T-cell (primary cell): ENCODE results near the gene ACIN1. TPM values are rescaled to one million over a fixed set of nuclear protein-coding genes. Genes with fewer than 3 reads are reported as not detected.

ENCODE experiments used
- ATAC-seq, 4 experiments: fragments of 200-7000 bp in 3 of 4; fragments of 150-1000 bp in 1 of 4; cut with Tn5 transposase; replicated peaks in 1 of 4; 1 replicate in 3 of 4; 2 replicates in 1 of 4; pipeline ENCODE4 v1.10.0; 2021; ENCODE audit warnings: moderate library complexity in 3 of 4, mild to moderate bottlenecking in 2 of 4, moderate number of reproducible peaks in 1 of 4
- CTCF ChIA-PET, 2 donors: fragments of 300-600 bp; sonication (Branson Sonifier 250); formaldehyde crosslinking; loops; one replicate each; lab custom pipeline; 2022; ENCODE audit warnings: antibody characterized with exemption in 2 of 2; lab: Charles Lee
- POLR2A ChIA-PET, 2 donors: fragments of 300-600 bp; sonication (Branson Sonifier 250); formaldehyde crosslinking; loops; one replicate each; lab custom pipeline; 2022; ENCODE audit warnings: antibody characterized with exemption in 2 of 2; lab: Charles Lee
- DNase-seq, 35 experiments: peaks; one replicate each; pipeline versions ENCODE4 v3.0.0 to v3.0.0-alpha.2; 2013 to 2023
- H3K27ac ChIP-seq: one replicate; pipeline ENCODE4 v1.5.1; 2013; ENCODE audit warnings: low read length
- H3K27me3 ChIP-seq, 2 experiments: replicated peaks in 1 of 2; 1 replicate in 1 of 2; 2 replicates in 1 of 2; pipeline versions ENCODE4 v1.6.1 to v1.7.0; 2013; ENCODE audit warnings: low read length in 1 of 2, mixed read lengths in 1 of 2; ENCODE audit not compliant: control insufficient read depth in 2 of 2, insufficient read depth in 2 of 2; ENCODE audit errors: extremely low read depth in 1 of 2
- H3K36me3 ChIP-seq, 2 donors: 1 replicate in 1 of 2; 2 replicates in 1 of 2; pipeline versions ENCODE4 v1.6.1 to v1.7.0; 2013; ENCODE audit warnings: low read length in 1 of 2; ENCODE audit not compliant: control insufficient read depth in 2 of 2, insufficient read depth in 1 of 2; ENCODE audit errors: extremely low read depth in 1 of 2
- H3K4me1 ChIP-seq, 2 experiments: 1 replicate in 1 of 2; 2 replicates in 1 of 2; pipeline versions ENCODE4 v1.6.1 to v1.7.0; 2013; ENCODE audit warnings: low read length in 2 of 2, mixed read lengths in 1 of 2; ENCODE audit not compliant: insufficient read depth in 2 of 2, control insufficient read depth in 1 of 2; ENCODE audit errors: extremely low read depth in 1 of 2
- H3K4me3 ChIP-seq, 2 donors: 1 replicate in 1 of 2; 2 replicates in 1 of 2; pipeline versions ENCODE4 v1.5.1 to v1.7.0; 2013; ENCODE audit warnings: mild to moderate bottlenecking in 2 of 2, low read length in 1 of 2, moderate library complexity in 1 of 2; ENCODE audit not compliant: control insufficient read depth in 1 of 2; ENCODE audit errors: extremely low read depth in 1 of 2
- H3K9me3 ChIP-seq: 2 replicates; pipeline ENCODE4 v1.7.0; 2013
- H3K27ac Mint-ChIP-seq, 2 donors: one replicate each; pipeline ENCODE4 v1.8.0; 2020 to 2021; ENCODE audit warnings: mild to moderate bottlenecking in 2 of 2, mixed read lengths in 2 of 2
- H3K27me3 Mint-ChIP-seq, 2 donors: one replicate each; pipeline ENCODE4 v1.8.0; 2021 to 2022; ENCODE audit warnings: mixed read lengths in 2 of 2
- H3K36me3 Mint-ChIP-seq: one replicate; pipeline ENCODE4 v1.8.0; 2021; ENCODE audit warnings: mixed read lengths
- H3K4me1 Mint-ChIP-seq, 3 donors: one replicate each; pipeline ENCODE4 v1.8.0; 2020 to 2022; ENCODE audit warnings: mixed read lengths in 3 of 3, mild to moderate bottlenecking in 1 of 3
- H3K4me3 Mint-ChIP-seq, 3 donors: one replicate each; pipeline ENCODE4 v1.8.0; 2020 to 2022; ENCODE audit warnings: mild to moderate bottlenecking in 3 of 3, mixed read lengths in 3 of 3, moderate library complexity in 3 of 3
- H3K9me3 Mint-ChIP-seq, 3 donors: one replicate each; pipeline ENCODE4 v1.8.0; 2020 to 2022; ENCODE audit warnings: mixed read lengths in 3 of 3
- WGBS: methylation state at CpG from one replicate; pipeline ENCODE4 v1.1.5; 2013; ENCODE audit warnings: missing lambda C conversion rate; ENCODE audit not compliant: insufficient coverage; 5-methylcytosine and 5-hydroxymethylcytosine counted together
- total RNA-seq, 35 experiments: library from RNA in 6 of 35; stranded (reverse) in 6 of 35; fragments of 120-200 nt in 1 of 35; gene quantifications; one replicate each; pipeline versions ENCODE4 v1.2.1 to v1.2.4 and lab custom pipeline; 2013 to 2026

The ACIN1 gene
- total RNA-seq (100 to 1,000 TPM; 277 to 326 (median 290) TPM), total RNA-seq (lab: John Stamatoyannopoulos, UW) (173 to 353 (median 281) reads per million in 29 experiments)
- total RNA-seq (2013): 133 TPM

GRCh38 chr14:23094666-23095195 lies at the start of gene ACIN1:
ACIN1 (minus strand) TSS chr14:23095136; CDS start chr14:23095112, 24 bp downstream.
- no peaks in the 10 kb centered on the region for H3K27me3 ChIP-seq
- CTCF ChIA-PET: interaction anchor here (0.5 to 2.8 kb wide), 26 partner anchors 12 to 1238 kb away, joined by 3 to 46 read pairs (median 4); partner anchors contain the start of genes DAD1 (in 1 of the 2), LRP10 (in 1 of the 2), PABPN1 (in 1 of the 2) and PRMT5 (in 1 of the 2)
- H3K36me3 ChIP-seq: peaks cover 3 to 53% of the 10 kb centered on the region in 2 donors
- H3K27me3 Mint-ChIP-seq: no peaks in the 10 kb centered on the region
- H3K4me1 ChIP-seq: peaks cover 18 to 23% of the 10 kb centered on the region in 2 experiments
- H3K4me3 ChIP-seq: peak within 1 kb of the TSS; percentile 77 to 91
- peaks cover 23 to 59% (median 34%) of the 10 kb centered on the region in 3 donors for H3K4me1 Mint-ChIP-seq
- POLR2A ChIA-PET: interaction anchor here (0.5 to 2.1 kb wide), 20 partner anchors 14 to 1823 kb away, joined by 3 to 14 read pairs (median 3); partner anchors contain the start of genes CEBPE (in 1 of the 2), EMC9 (in 1 of the 2), HOMEZ (in 1 of the 2) and PABPN1 (in 1 of the 2)
- no peaks in the 10 kb centered on the region for H3K9me3 ChIP-seq
- no peaks in the 10 kb centered on the region for H3K9me3 Mint-ChIP-seq
- no peak within 1 kb of the TSS for H3K4me3 Mint-ChIP-seq
- DNase-seq (peak in 24 of 35 experiments; percentile 52 to 100 (median 67)), ATAC-seq (peak; percentile 39 to 45 (median 42))
- 0% methylated on average over 52 of the region's 55 CpGs for WGBS
- peak within 1 kb of the TSS; percentile 94 for H3K27ac ChIP-seq
- peaks cover 43% of the 10 kb centered on the region for H3K36me3 Mint-ChIP-seq
- H3K27ac Mint-ChIP-seq: no peak within 1 kb of the TSS

GRCh38 chr14:23143911-23144310 lies 49.0 kb upstream of the ACIN1 start:
- no peak overlapping the region for H3K4me3 ChIP-seq
- Mint-ChIP-seq H3K4me3 (no peak overlapping the region), H3K27ac (no peak overlapping the region), H3K36me3 (no peaks in the 10 kb centered on the region), H3K4me1 (no peaks in the 10 kb centered on the region), H3K27me3 (peaks cover 10 to 18% of the 10 kb centered on the region in 2 donors), H3K9me3 (no peaks in the 10 kb centered on the region)
- no peak overlapping the region for H3K27ac ChIP-seq
- H3K9me3 ChIP-seq: no peaks in the 10 kb centered on the region
- POLR2A ChIA-PET: no interaction called here
- no peaks in the 10 kb centered on the region for H3K36me3 ChIP-seq
- no peaks in the 10 kb centered on the region for H3K4me1 ChIP-seq
- peaks cover 0 to 14% of the 10 kb centered on the region in 2 experiments for H3K27me3 ChIP-seq
- ATAC-seq (no peak), DNase-seq (no peak)
- no CpG with 5 or more reads among the region's 1 CpG for WGBS
- CTCF ChIA-PET: no interaction called here

GRCh38 chr14:23142826-23143225 lies 47.9 kb upstream of the ACIN1 start:
- WGBS: 100% methylated on average over 2 of the region's 4 CpGs
- Mint-ChIP-seq H3K36me3 (no peaks in the 10 kb centered on the region), H3K9me3 (no peaks in the 10 kb centered on the region), H3K4me3 (no peak overlapping the region), H3K4me1 (no peaks in the 10 kb centered on the region), H3K27ac (no peak overlapping the region), H3K27me3 (peaks cover 10 to 11% of the 10 kb centered on the region in 2 donors)
- Histone ChIP-seq H3K27ac (no peak overlapping the region), H3K36me3 (no peaks in the 10 kb centered on the region), H3K4me1 (no peaks in the 10 kb centered on the region), H3K4me3 (no peak overlapping the region), H3K9me3 (no peaks in the 10 kb centered on the region), H3K27me3 (peaks cover 0 to 14% of the 10 kb centered on the region in 2 experiments)
- DNase-seq: no peak
- ATAC-seq: no peak
- CTCF ChIA-PET: interaction anchor here in 1 of 2 donors (0.5 kb wide), 1 partner anchor 34 kb away, joined by 3 read pairs; no protein-coding TSS in a partner anchor
- POLR2A ChIA-PET: no interaction called here

GRCh38 chr14:23141706-23142444 lies 46.9 kb upstream of the ACIN1 start:
- POLR2A ChIA-PET: no interaction called here
- no peak for DNase-seq

GRCh38 chr14:23140371-23140770 lies 45.4 kb upstream of the ACIN1 start:
- Mint-ChIP-seq H3K27me3 (peaks cover 0 to 2% of the 10 kb centered on the region in 2 donors), H3K36me3 (no peaks in the 10 kb centered on the region), H3K4me3 (no peak overlapping the region), H3K9me3 (no peaks in the 10 kb centered on the region), H3K4me1 (no peaks in the 10 kb centered on the region), H3K27ac (no peak overlapping the region)
- ChIA-PET CTCF (no interaction called here), POLR2A (no interaction called here)
- Histone ChIP-seq H3K4me1 (no peaks in the 10 kb centered on the region), H3K36me3 (no peaks in the 10 kb centered on the region), H3K27ac (no peak overlapping the region), H3K9me3 (no peaks in the 10 kb centered on the region), H3K4me3 (no peak overlapping the region), H3K27me3 (peaks cover 0 to 15% of the 10 kb centered on the region in 2 experiments)
- no peak for DNase-seq
- WGBS: 95% methylated on average over 5 of the region's 6 CpGs
- ATAC-seq: no peak

More at GRCh38 chr14:23141706-23142444, 46.9 kb upstream of the ACIN1 start:
- Histone ChIP-seq H3K4me1 (no peaks in the 10 kb centered on the region), H3K27ac (no peak overlapping the region), H3K36me3 (no peaks in the 10 kb centered on the region), H3K9me3 (no peaks in the 10 kb centered on the region), H3K4me3 (no peak overlapping the region), H3K27me3 (peaks cover 0 to 14% of the 10 kb centered on the region in 2 experiments)
- no peaks in the 10 kb centered on the region for H3K4me1 Mint-ChIP-seq
- no peak overlapping the region for H3K27ac Mint-ChIP-seq
- no peak overlapping the region for H3K4me3 Mint-ChIP-seq
- peaks cover 3 to 7% of the 10 kb centered on the region in 2 donors for H3K27me3 Mint-ChIP-seq
- 87% methylated on average over 4 of the region's 7 CpGs for WGBS
- H3K36me3 Mint-ChIP-seq: no peaks in the 10 kb centered on the region
- CTCF ChIA-PET: no interaction called here
- no peak for ATAC-seq
- no peaks in the 10 kb centered on the region for H3K9me3 Mint-ChIP-seq

GRCh38 chr14:23139874-23140273 lies 44.9 kb upstream of the ACIN1 start:
- DNase-seq: no peak
- Mint-ChIP-seq H3K4me3 (no peak overlapping the region), H3K9me3 (no peaks in the 10 kb centered on the region), H3K4me1 (no peaks in the 10 kb centered on the region), H3K27me3 (peaks cover 0 to 2% of the 10 kb centered on the region in 2 donors), H3K27ac (no peak overlapping the region), H3K36me3 (no peaks in the 10 kb centered on the region)
- Histone ChIP-seq H3K27me3 (peaks cover 0 to 15% of the 10 kb centered on the region in 2 experiments), H3K27ac (no peak overlapping the region), H3K4me1 (no peaks in the 10 kb centered on the region), H3K9me3 (no peaks in the 10 kb centered on the region), H3K36me3 (no peaks in the 10 kb centered on the region), H3K4me3 (no peak overlapping the region)
- ATAC-seq: no peak
- POLR2A ChIA-PET: no interaction called here
- WGBS: no CpG with 5 or more reads among the region's 2 CpGs
- CTCF ChIA-PET: interaction anchor here in 1 of 2 donors (0.5 kb wide), 1 partner anchor 24 kb away, joined by 4 read pairs; no protein-coding TSS in a partner anchor
